NCI-H1930 (cell line): ENCODE measurements around the gene TENT5C.
A peak's percentile ranks its signal among the peaks of the same experiment; 100 is the strongest.

ENCODE experiments used
- DNase-seq, 2 experiments: peaks; one replicate each; lab custom pipeline; 2025; lab: John Stamatoyannopoulos, UW

The TENT5C gene

DNA sequence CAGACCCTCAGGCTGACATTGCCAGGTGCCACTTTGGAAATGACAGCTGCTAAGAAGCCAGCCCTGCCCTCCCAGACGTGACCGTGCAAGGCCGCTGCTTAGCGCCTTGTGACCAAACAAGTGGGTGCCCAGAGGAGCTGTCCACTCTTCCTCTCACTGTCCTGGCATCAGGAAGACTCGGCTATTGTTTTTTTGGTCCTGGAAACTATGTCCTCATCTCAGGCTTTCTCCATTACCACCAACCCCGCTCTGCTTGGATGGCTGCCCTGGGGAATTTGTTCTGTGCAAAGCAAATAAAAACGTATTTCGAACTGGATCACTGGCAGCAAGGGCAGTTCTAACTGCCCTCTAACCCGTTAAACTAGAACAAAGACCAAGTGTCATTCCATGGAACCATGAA is 13.7 kb upstream of the TENT5C start:
- DNase-seq: no peak

DNA sequence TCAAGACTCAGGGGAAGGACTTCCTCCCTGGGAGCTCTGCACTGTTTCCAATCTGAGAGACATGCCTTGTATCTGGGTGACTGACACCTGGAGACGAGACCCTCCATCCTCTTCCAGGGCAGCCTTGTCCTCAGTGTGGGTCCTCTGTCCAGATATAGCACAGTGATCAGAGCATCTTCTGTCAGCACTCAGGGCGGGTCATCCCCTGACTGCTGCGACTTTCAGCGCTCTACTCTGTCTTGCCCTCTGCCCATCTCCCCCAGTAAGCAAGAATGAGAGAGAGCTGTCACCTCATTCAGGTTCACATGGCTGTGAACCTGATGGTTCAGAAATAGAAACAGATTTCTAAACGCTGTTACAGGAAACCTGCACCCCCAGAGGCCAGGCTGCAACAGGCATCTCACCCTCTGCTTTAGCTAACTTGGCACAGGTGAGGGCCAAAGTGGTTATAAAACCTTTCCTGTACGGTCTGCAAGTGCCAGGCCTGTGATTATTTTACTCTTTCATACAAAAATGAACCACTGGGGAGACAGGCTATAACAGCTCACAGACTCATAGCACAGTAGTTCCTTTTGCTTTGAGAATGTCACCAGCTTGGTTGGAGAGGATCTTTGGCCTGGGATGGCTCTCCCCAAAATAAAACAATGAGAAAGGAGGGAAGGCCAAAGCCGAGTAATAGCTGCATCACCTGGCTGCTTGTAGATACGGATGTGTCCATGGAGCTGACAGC is 11.4 kb upstream of the TENT5C start:
- DNase-seq: no peak

DNA sequence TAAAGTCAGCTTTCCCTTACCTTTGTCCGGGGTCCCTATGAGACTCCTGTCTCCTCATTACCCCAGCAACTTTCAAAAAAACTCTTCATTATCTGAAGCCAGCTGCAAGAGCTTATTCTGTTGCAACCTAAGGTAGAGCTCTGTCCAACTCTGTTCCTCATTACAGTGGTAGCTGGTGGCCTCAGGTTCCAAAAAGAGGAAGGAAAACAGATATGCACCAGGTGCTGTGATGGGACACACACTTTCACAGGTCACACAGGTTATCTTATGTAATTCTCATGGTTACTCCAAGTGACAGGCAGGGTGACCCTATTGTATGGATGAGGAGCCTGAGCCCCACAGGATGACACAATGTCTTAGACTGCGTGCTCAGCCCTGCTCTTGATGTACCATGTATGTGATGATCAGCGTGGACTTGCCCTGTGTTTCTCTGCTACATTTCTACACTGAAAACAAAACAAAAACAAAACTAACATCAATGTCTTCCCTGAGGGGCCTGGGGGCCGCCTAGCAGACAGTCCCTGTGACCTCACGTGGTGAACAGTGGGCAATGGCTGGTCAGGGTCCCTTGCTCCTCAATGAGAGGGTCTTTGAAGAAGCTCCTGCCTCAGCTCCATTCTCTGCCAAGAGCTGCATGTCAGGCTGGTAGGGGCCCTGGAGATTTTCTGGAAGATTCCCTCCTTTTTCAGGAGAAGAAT is 9.7 kb upstream of the TENT5C start:
- DNase-seq: no peak

DNA sequence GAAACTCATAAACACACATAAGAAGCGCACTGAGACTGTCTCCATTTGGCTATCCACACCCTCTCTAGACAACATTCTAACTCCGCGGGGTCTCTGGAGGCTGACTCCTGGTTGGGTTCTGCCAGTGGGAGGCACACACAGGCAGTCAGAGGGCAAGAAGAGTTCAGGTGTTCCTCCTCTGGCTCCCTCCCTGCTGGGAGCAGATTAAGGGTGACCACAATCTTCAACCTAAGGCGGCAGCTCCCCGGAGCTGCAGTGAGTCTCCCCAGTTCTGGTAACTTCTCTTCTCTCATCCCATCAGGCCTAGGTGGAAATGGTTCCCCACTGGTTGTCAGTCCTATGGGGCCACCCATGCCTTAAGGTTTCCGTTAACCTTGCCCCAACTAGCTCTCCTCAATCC is 7.4 kb upstream of the TENT5C start:
- DNase-seq: no peak

DNA sequence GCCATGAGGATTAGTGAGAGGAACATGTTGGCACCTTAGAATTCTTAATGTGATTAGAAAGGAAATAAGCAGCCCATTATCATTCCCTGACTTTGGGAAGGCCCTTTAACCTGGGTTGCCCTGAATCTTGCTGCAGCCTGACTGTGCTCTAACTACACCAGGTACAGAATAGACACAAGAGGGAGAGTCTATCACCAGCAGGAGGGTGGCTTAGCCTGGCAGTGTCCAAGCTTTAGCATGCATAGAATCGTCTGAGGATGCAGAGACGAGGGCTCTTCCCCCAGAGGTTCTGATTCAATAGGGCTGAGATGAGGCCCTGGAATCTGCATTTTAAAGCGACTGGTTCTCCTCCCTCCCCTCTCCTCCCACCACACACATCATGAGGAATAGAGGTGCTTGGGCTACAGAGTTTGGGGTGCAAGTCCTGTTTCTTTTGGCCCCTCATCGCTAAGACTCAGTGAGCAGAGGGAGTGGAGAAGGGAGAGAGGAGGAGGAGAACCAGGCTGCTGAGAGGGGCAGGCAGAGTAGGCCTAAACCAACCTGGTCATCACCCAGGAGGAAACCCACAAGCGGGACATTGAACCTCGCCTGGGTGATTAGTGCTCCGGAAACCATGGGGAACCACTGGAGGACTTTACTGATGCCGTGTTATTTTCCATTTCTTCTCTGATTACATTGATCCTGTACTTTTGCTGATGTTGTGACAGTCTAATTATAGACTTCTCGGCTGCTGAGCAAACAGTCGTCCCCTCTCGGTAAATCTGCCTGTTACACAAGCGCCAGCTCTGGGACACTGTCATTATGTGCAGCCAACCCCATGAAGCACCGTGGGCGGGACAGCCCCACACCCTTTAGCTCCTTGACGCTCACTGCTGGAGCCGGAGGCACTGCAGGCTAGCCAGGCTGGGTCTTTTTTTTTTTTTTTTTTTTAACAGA is 6.3 kb upstream of the TENT5C start:
- DNase-seq: no peak

DNA sequence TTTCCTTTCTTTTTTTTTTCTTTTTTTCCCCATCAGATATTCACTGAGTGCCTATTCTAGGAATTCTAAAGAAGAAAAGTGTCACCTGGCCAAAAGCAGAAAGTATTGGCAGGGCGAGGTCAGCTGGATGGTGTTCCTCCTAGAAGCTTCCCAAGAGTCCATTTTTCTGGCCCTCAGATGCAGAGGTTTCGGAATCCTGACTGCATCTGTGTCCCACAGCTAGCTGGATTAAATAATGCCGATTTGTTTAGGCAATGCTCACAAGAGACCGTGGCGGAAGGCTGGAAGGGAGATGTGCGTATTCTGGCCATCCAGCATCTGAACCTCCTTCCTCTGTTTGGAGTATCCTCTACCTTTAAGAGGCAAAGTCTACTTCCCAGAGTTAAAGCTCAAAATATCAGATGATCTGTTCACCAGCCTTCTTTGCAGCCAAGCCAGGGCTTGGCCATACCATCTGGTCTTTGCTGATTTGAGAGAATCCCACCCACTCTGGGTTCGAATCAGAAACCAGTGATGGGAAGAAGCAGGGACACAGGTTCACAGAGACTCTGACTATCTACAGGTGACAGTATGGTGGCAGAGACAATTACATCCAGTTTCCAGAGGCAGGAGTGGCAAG is 5.4 kb upstream of the TENT5C start:
- DNase-seq: no peak

DNA sequence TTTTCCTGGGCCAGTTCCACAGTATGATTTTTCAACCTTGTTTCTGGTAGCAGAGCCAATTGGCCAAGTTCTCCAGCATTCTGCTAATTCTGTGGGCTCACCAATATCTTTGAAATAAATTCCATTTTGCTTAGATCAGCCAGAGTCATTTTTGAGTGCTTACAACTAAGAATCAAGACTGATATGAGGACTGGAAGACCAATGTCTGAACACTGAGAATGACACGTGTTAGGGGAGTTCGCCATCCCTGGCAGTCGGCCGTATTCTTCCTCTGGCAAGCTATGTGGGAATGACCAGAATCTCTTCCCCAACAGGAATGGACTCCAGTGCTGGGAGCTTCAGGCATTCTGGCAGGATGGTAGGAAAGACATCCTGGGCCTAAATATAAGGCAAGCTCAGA is 4.9 kb upstream of the TENT5C start:
- no peak for DNase-seq

DNA sequence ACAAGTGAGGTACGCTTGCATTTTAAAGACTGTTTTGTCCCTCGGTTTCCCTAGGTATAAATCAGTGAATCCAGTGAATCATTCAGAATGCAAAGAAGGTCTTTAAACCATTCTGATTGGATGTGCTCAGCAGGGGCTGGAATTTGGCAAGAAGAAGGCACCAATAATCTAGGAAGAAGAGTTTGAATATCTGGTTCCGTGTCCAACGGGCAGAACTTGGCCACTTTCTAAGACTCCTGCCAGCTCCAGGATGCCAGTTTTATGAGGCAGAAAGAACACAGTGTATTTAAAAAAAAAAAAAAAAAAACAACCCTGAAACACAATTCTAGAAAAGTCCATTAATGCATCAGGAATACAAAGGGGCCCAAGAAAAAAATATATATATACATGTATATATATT is 3.0 kb upstream of the TENT5C start:
- no peak for DNase-seq

DNA sequence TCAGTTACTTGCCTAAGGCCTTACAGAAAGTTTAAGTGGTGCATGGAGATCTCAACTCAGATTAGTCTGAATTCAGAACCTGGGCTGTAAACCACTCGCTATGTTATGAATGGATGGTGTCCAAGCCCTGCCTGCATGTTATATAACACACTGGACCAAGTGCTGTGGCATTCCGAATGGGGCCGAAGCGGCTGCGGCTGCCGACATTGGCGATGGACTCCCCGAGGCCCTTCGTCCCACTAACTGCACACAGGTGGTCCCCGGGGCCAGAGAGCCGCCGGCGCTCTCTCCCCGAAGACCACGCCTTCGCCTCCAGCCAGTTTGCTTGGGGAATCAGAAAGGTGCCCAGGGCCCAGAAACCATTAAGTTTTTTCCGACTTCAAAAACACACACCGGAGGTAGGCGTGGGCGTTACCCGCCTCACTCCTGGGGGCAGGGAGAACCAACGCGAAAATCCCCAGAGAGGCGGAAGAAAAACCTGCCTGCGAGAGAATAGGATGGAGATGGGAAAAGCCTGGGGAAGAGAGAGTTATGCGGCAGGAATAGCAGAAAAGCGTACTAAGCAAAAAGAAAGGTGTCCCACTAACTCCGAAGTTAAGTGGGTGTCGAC is 579 bp upstream of the TENT5C start:
- DNase-seq: peak in 1 of 2 experiments; percentile 21

DNA sequence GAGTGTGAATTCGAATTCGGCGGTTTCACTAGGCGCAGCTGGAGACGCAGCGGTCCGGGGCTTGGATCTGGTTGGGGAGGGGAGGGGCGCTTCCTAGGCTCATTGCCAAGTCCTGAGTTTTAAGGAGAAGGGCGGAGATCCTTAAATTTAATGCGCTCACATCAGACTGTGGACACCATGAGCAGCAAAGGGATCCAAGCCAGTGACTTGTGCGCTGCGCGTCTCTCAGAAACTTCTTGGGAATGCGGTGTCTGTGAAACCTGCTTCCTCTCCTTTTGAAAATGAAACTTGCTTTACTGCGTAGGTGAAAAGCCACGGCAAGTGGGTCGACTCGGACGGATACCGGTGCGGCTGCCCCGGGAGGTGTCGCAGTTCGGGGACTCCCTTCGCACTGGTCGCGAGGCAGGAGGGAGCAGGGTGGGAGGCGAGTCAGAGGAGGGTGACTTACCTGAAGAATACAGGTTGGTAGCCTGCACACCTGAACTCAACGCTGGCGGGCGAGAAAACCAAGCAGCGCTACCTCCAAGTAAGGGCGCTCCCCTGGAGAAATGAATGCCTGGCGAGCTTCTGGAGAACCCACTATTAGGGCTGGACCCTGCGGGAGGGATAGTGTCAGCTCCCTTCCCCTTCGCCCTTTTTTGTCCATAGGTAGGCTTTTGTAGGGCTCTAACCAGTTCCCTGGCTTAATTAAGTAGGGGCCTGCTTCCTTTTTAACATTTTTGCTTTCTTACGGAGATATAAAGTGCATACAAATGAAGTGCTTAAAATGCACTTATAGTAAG is 992 bp downstream of the TENT5C start:
- DNase-seq: no peak

DNA sequence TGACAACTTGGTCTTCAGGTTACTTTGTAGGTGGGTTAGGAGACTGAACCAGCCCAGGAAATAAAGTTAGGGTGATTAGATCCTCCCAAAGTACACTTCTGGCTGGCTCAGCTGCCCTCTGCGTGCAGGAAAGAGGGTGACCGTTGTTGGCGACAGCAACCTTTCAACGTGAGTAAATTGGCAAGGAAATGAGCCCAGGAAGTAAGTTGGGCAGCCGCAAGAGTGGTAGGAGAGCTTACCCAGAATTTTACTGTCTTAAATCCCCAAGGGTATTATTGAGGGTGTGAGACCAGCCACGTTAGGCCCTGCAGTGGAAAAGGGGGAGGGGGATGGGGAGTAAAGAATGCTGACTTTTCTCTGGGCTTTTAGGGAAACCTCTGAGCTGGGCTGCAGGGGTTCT is 1.6 kb downstream of the TENT5C start:
- no peak for DNase-seq

DNA sequence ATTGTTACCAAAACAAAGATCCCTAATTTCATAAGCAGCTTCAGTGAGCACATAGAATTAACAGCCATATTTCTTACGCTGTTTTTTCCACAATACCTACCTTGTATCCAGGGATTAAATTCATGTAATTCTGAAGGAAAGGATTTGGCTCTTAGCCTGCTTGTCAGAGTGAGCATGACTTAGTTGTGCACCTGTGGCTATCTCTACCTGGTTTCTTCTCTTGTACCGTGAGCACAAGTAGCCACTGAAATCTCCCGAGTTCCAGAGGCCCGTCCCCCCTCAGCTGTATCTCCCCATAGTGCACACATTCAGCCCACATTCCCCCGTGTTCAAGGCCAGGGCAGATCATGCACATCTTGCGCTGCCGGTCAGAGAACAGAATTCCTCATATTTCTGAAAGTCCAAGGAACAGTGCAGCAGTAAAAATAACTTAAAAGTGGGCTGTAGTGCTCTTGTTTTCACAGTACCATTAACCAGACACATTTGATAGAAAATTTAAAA is 2.3 kb downstream of the TENT5C start:
- no peak for DNase-seq

DNA sequence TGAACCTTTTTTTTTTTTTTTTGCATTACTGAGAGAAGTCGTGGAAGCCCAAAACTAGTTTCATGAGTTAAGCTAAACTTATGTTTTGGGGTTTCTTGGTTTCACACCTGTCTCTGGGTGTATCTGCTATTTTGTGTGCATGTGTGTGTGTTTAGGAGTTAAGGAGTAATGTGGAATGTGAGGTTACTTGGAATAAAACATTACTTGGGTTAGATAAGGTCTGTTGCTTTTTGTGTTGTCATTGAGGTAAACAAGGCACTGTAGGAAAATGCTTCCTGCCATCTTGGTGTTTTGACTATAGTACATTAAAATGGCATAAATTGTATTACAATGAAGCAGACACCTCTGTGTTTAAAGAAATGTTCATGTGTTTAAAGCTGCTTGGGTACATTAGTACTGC is 2.9 kb downstream of the TENT5C start:
- DNase-seq: no peak

DNA sequence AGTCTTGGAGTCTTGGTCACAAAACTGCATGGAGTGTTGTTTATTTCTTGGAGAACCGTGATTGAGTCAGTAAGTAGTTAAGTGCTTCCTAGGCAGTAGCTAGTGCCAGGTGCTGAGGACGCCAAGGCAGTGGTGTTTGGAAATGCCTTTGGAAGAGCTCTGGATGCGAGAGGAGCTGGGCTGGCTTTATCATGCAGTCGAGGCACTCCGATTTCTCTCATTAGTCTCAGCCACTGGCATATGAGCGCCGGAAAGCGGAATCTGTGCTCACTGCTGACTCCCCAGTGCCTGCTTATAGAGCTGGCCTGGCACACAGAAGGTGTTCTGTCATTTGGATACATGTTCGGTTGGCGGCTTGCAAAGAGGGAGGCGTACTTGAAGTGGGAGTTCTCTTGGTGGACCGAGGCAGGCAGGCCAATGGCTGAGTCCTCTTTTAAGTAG is 3.6 kb downstream of the TENT5C start:
- no peak for DNase-seq

DNA sequence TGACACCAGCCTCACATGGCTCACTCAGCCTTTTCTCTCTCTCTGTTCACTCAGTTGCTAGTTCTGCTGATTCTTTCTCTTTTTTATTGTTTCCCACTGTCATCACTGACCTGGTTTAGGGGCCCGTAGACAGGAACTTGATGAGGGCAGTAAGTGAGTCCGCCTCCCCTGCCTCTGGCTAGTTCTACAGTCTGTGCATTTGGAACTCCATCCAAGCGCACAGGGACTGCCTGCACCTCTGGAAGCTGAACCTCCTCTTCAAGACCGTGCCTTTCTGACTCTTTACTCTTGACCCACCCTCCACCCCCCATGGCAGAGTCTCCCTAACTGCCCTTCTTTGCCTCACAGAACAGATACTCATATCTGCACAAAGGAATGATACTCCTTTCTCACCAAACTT is 4.2 kb downstream of the TENT5C start:
- DNase-seq: no peak

DNA sequence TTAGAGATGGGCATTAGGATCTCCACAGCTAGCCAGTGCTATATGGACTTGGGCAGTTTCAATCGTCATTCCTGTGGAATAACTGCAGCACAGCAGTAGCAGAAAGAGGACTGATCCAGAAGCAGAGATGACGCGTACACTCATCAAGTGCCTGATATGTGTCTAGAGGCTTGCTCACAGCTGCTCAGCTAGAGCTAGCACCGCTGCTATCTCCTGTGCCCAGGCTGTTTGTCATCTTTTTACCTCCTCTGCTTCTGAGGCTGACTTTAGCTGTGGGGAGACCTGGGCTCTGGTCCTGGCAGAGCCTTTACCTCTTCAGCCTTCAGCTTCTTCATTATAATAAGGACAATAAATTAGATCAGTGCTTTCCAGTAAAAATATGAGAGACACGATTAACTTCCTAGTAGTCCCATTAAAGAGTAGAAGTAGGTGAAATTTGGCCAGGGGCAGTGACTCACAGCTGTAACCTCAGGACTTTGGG is 5.3 kb downstream of the TENT5C start:
- no peak for DNase-seq

DNA sequence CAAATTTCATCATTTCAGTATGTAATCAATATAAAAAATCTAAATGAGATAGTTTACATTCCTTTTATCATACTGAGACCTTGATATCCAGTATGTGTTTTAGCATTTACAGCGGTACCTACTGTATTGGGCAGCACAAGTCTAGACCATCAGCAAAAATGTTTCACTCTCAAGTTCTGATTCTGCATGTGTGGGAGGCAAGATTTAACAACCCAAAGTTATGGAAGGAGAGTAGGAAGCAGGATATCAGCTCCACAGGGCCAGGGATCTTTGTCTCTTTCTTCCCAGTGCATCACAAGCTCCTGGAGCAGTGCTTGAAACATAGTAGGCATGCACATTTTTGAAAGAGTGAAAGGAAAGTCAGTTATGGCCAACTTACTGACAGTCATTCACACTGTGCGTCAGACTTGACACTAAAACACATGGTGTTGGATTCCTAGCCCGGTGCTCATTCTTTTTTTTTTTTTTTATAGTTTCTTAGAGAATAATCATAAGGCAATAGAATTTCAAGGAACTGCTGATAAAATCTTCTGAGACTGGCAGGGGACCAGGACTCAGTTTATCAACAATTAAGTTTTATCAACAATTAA is 6.1 kb downstream of the TENT5C start:
- no peak for DNase-seq

DNA sequence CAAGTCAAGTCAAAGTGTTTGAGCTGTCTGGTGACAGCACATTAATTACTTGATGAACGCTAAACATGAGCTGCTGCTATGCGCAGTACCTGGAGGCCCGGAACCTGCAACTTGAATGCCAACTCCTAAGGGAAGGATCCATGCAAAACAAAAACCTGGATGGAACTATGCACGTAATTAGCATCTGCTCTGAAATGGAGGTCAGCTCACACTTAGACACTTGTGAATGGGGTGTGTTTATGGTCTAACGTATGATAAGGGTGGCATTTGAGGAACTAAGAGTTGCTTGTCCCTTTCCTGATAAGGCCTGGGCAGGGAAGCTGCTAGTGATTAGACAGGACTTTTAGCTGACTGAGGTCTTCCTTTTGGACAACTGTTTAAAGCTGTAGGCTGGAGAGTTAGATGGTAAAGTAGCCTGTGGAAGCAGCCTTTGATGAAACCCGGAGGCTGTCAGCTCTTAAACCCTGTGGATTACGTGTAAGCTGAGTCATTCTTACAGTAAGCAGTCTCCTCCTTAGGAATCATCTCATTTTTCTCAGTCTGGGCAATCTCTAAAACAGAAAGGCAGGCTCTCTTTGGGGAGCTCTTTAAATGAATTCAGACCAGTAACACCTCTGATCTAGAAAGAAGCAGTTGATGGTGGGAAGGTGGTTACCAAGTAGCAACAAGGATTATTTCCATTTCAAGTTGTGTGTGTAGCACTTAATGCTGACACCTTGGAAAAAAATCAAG is 6.8 kb downstream of the TENT5C start:
- DNase-seq: no peak

DNA sequence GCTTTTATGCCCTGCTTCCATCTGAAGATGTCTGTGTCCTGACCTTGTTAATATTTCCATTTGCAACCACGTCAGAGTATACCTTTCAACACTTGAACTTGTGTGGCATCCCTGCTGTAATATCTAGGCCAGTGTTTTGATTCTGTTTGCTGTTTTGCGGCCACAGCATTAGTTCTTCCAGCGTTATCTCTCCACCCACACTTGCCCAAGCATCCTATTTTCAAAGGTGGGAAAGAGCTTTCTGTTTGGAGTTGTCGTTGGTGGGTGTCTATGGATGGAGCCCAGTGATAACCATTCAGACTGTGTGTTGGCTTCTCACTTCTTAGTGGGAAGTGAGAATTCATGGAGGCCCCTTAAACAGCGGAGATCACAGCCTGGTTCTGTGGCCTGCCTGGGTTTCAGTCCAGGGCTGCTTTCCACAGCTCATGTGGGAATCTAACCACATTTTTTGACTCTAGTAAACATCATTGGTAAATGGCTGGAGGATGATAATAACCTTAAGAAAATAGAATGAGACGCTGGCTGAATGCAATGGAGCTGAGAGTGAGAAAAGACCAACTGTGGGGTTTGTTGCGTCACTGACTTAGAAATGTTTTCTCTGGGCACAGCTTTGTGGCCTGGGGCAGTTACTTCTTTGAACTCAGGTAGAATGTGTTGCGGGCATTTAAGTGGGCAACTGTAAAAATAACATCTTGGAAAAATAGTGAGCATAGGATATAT is 7.6 kb downstream of the TENT5C start:
- no peak for DNase-seq
